Measurements from ENCODE around the gene G0S2.

The G0S2 gene, protein sequence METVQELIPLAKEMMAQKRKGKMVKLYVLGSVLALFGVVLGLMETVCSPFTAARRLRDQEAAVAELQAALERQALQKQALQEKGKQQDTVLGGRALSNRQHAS

DNA sequence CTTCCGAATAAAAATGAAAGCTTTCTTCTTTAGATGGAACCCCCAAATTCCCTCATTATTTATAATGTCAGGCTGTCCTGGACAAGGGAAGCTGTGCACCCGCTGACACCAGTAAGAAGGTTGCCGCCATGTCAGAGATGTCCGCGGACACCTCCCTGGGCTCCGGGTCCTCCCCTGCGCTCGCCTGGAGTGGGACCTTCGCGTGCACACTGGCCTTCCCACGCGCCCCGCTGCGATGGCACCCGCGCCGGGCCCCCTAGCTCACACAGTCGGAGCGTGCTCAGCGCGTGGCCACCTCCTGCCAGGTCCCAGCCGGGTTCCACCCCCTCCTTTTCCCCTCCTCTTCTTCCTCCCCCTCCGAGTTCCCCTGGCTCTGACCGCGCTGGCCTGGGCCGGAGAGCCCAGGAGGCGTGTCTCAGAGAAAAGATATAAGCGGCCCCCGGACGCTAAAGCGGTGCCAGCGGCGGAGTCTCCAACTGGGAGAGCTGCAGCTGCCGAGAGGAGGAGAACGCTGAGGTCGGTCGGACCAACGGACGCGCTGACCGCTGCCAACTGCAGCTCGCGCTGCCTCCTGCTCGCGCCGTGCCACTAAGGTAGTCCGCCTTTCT is at the start of gene G0S2:
Gene G0S2, plus strand, starts transcription at position 456 of the 608 bp plus-strand sequence. CDS start 273 bp downstream, outside the sequence.
- peak; percentile 61 for DNase-seq (ENCODE audit: low read depth, low spot score)

DNA sequence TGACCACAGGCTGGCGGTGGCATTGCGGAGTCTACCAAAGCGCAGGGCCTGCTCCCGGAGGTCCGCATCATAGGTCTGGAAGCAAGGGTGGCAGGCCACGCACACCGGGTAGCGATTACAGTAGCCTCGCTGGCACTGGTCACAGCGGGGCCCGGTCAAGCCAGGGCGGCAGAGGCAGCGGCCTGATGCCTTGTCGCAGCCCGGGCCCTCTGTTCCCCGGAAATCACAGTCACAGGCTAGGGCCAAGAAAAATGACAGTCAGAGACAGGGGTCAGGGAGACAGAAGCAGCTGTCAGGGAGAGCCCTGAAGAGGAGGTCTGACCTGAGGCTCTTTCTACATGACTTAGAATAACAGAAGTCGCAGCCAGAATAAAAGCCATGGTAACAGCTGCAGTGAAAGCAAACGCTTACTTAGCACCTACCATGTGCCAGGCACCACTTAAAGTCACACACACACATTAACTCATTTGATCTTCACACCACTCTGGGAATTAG is 49.4 kb upstream of the G0S2 start:
- no peak for DNase-seq (ENCODE audit: low read depth, low spot score)

DNA sequence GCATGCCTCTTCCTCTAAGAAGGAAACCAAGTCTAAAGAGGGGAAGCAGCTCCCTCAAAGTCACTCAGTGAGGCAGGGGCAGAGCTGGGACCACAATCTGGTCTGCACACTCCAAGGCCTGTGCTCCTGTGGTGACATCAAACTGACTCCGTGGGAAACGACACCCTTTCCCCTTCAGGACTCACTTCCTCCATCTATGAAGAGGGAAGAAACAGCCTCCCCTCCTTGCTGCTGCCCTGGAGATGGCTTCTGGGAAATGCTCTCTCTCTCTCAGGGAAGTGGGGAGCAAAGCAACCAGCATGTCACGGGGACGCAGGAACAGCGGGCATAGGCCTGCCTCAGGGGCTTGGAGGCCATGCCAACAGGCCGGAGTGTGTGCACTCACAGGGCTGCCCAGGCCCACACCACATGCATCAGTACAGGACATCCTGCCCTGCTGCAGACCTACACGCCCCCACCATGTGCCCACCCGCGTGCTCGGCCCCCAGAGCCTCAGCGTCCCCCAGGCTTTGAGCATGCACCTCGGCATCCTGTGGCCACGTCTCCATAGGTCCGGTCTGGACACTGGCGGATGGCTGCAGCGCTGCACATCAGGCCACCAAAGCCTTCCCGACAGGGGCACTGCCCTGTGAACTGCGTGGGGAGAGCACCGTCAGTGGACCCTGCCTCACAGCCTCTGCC is 48.7 kb upstream of the G0S2 start:
- DNase-seq (ENCODE audit: low read depth, low spot score): no peak

DNA sequence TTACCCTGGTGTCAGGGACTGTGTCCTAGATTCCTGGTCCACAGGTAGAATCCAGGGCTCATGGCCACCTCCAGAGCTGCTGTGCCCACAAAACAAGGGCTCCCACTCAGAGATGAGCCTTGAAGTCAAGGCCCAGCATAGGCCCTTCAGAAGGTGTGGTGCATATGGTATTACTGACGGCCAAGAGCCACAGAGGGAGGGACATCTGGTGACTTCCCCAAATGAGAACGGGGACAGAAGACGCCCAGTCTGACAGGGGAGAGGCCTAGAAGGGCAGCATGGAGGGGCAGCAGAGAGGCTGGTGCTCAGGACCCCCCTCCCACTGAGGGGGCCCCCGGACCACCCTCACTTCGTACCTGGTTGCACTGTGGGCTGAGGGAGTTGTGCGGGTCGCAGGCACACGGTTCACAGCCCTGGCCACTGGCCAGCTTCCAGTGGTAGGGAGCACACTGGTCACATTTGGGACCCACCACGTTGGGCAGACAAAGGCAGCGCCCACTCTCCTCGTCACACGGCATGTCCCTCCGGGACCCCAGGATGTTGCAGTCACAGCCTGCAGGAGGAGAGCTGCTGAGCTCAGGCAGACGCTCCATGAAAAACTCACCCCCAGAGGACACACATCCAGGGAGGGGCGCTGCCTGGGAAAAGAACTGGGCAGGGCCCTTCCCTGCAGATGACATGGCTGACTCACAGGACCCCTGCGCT is 48.0 kb upstream of the G0S2 start:
- DNase-seq (ENCODE audit: low read depth, low spot score): no peak

DNA sequence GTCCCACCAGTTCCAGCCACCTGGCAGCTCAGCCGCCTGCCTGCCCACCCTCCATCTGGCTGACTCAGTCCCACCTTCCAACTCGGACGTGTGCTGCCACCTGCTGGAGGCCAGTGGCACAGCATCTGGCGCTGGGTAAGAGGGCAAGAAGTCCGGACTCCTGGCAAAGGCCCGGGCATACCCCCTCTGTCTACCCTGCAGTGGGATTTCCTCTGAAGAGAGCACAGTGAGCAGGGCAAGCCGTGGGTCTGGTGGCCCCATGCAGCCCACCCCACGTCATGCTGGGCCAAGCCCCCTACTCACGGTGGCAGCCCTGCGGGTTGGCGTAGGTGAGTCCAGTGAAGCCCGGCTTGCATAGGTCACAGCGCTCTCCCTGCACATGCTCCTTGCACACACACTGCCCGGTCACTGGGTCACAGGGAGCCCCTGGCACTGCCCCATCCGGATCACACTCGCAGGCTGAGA is 47.4 kb upstream of the G0S2 start:
- peak; percentile 94 for DNase-seq (ENCODE audit: low read depth, low spot score)

DNA sequence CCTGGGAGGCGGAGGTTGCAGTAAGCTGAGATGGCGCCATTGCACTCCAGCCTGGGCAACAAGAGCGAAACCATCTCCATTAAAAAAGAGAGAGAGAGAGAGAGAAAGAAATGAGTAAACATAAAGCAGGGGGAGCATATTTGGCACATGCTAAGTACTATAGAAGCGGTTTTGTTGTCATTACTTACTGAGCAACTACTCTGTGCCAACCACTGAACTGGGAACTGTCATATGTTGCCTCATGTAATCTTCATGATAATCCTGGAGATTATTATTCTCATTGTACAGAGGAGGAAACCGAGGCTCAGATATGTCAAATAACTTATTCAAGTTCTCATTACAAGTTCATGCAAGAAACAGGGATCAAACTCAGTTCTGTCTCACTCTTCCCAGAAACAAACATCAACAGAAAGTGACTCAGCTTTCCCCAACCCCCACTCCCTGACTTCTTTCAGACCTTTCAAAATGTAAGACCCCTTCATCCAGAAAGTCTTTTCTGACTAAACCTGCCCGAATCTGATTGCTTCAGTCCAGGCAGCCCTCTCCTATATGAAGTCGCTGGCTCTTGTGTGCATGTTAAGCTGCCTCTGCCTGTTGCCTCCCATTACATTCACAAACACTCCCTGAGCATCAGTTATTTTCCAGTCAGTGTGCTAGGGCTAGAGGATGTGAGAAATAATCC is 46.5 kb upstream of the G0S2 start:
- DNase-seq (ENCODE audit: low read depth, low spot score): no peak

DNA sequence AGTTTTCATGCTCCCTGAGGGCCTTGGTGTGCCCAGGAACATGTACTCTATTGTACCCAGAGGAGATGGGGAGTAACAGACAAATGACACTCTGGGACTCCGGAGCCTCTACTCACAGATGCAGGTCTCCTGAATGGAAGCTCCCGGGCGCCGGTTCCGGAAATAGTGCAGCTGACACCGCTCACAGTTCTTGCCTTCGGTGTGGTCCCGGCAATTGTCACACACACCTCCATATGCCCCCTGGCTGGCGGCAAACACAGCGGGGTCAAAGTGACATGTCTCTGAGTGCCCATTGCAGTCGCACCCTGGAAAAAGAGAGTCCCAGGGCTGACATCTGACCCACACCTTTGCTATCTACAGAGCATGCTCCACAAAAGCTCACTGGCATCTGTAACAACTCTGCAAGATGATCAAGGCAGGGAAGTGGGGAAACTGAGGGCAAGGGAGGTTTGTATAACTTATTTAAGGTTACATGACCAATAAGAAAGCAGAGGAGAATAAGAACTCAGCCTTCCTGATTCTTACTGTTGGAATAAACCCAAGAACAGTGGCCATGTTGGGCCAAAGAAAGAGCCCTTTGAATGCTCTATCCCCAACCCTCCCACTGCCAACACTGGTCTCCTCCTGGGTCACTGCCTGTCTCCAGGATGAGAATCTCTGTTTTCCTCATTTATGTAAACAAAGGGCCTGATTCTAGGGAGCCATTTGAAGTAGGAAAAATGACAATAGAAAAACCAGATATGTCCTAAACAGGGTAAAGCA is 45.4 kb upstream of the G0S2 start:
- DNase-seq (ENCODE audit: low read depth, low spot score): no peak

DNA sequence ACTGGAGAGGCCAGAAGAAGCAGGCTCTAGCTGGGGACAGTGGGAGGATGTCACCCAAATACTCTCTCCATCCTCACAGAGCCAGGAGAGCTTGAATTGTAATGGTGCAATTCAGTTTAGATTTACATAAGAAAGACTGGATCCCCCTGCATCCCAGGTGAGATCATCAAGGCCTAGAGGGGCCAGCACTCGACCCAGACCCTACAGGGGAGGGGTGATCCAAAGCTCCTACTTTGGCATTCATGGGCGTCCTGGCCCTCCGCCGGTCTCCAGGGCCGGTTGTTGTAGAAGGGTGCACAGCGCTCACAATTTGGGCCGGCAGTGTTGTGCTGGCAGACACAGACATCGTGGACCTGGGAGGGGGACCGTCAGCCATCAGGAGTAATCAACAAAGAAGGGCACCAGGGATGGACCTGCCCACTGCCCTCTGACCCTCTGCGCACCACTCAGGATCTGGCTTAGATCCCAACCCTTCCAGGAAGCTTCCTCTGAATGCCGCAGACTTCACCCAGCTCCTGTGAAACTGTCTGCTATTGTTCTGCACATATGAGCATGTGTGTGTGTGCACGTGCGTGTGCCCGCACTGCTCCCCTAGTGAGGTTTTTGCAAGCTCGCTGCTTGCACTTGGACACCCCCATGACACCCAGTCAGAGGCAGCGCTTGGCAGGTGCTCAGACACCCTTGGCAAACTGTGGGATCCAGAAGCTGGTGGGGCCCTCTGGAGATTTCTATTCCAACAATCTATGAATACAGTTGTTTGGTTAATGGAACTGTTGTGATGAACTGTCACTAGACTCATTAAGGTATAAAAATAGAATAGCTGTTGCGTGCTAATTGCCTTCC is 44.6 kb upstream of the G0S2 start:
- DNase-seq (ENCODE audit: low read depth, low spot score): no peak

DNA sequence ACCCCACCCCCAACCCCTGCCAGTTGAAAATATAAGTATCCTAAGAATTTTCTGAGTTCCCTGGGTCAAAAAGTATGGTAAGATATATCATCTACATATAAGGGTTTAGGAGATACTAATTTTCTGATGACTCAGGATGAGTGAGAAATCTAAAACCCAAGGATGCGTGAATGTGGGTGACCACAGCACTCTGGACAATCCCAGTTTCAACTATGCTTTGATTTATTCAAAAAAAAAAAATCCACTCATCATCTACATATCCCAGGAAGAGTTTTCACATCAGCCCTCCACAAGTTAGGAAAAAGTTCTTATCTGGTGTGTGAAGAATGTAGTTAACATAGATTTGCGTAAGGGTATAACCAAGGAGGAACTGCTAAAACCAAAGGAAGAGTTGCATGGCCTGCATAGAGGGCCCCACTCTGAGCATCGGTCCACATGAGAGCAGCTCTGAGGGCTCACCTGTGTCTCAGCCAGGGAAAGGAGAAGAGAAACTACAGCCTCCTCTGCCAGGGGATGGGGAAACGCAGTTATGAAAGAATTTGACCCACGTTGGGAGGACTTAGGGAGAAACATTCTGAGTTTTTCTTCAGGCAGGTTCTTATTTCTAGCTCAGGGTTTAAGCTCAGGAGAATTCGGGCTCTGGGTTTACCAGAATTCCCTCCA is 41.7 kb upstream of the G0S2 start:
- no peak for DNase-seq (ENCODE audit: low read depth, low spot score)

DNA sequence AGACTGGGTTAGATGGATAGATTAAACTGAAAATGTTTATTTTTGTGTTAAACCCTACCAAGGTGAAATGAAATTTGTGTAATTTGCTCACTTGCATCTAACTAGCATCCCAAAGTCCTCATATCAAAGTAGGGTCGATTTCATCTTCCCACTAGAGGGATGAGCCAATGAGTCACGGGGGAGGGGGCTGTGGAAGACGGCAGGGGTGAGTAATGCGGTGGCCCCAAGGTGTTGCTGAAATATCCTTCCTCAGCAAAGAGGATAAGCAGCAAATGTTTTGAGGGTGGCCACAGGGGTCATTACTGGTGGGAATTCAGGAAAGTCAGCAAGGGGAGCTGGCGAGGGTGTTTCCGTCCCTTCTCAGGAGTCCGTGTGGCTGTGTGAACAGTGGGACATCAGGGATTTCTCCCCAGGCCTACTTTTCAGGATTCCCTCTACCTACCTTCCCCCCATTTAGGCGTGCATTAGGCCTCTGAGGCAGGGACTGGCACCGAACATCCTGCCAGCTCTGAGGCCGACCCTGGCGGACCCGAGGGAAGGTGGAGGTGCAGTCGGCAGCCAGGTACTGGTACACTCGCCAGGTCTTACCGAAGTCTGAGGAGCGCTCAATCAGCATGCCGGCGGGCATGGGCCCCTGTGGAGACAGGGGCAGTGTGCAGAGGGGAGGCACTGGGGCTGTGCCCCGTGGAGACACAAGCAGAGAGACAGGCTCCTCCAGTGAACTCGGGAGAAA is 41.0 kb upstream of the G0S2 start:
- DNase-seq (ENCODE audit: low read depth, low spot score): no peak

DNA sequence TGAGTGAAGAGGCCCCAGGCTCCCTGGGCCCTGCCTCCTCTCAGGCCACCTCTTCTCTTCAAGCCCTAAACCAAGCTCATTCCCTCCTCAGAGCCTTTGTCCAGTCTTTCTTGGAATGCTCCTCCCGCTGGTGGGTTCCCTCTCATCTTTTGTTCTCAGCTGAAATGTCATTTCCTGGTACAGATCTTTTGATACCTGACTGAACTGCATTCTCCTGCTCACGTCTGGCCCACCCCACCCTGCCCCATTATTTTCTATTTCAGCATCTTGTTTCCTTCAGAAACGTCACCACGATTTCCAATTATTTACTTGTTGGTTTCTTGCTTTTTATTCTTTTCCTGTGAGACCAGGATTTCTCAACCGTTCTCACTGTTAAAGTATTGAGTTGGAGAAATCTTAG is 39.4 kb upstream of the G0S2 start:
- no peak for DNase-seq (ENCODE audit: low read depth, low spot score)

DNA sequence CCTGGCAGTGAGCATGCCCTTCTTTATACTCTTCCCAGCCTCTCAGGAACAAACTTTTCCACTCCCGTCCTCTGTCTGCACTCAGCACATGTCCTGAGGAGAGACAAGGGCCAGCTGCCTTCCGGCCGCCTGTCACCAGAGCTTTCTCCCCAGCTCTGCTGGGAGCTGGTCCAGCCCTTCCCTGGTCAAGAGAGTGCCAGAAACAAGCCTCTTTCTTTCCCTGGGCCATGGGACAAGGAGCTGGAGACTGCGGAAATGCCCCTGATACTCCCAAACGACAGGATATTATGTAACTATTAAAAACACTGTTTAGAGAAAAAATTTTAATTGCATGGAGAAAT is 33.4 kb upstream of the G0S2 start:
- DNase-seq (ENCODE audit: low read depth, low spot score): no peak

DNA sequence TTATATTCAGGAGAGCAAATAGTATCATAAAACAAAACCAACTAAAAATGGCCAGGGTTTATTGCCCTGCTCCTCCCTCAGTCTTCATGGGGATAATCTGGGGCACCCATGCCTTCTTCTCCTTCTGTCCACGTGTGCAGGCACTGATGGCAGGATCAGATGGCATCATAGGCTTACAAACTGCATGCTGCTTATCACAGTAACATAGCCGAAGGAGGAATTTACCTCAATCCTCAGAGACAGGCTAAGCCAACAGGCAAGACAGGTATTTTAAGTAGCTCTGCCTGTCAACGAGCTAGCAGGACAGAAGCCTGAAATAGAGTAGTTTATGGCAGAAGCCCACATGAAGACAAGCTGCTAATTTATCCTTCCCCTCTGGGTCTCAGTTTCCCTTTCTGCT is 32.4 kb upstream of the G0S2 start:
- no peak for DNase-seq (ENCODE audit: low read depth, low spot score)

DNA sequence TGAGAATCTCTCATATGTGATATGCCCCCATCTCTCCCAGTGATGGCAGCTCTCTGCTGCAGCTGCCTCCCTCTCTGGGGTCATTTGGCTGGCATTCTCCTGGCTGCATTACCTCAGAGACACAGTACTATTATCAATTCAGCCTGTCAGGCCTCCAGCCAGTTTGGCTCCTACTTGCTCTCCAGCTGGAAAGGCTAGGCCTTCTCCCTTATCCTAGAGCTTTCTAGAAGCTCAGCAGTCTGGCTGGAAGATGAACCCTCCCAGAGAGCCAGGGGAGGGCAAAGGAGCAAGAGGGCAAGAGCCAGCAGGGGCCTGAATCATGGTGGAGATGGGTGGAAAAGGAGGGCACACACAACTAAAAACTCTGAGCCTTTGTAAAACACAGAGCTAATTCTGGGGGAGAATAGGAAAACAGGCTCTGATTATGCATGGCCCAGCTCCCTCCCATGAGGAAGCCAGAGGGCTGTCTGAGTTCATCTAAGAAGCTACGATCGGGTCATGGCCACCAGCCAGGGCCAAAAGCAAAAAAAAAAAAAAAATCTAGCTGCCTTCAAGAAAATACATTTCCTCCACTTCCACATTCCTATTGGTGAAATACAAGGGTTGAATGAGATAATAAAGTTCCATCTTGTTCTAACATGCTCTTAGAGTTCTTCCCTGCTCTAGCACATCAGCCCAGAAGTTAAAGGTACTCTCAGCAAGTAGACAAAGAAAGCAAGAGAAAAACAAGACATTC is 31.8 kb upstream of the G0S2 start:
- DNase-seq (ENCODE audit: low read depth, low spot score): no peak

DNA sequence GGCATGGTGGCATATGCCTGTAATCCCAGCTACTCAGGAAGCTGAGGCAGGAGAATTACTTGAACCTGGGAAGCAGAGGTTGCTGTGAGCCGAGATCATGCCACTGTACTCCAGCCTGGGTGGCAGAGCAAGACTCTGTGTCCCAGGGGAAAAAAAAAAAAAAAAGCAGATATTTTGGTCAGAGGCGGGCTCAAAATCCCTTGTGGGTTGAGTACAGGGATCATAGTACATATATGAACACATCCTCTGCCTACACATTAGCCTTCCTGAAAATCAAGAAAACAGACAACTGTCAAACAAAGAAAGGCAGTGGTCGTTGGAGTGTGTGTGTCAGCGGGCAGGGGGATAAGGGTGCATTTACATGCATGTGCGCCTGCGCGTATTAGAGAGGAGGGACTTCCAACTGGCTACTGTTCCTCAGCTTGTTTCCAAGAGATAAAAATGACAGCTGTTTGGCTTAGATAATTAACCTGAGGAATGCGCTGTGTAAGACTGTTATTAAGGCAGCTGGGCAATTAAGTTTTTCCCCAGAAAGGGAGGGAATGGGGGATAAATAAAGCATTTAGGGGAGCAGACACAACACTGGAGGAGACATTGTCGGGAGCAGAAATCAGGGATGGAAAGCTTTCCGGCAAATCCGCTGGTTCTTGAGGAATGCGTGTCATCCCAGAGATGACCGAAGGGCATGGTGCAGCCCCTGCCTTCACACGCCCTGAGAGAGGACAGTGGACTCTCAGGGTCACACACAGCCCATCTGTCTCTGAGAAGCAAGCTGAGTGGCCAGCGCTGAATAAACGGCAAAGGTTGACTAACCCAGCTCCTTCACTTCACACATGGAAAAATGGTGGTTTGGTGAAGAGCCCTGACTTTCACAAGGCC is 29.4 kb upstream of the G0S2 start:
- no peak for DNase-seq (ENCODE audit: low read depth, low spot score)

DNA sequence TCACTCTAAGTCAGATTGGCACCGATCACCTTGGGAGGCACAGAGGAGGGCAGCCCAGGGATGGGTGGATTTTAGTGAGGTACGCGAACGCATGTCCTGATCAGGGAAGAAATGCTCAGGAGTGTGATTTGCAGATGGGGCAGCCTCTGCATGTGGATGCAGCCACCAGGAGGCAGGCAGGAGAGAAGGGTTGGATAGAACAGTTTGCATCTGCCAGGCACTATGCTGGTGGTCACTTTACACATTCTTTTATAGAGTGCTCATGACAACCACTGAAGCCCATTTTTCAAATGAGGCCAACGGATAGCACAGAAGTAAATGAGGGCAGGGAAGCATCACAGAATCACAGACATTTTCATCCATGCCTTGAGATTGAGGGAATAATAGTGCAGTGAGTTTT is 28.7 kb upstream of the G0S2 start:
- no peak for DNase-seq (ENCODE audit: low read depth, low spot score)

DNA sequence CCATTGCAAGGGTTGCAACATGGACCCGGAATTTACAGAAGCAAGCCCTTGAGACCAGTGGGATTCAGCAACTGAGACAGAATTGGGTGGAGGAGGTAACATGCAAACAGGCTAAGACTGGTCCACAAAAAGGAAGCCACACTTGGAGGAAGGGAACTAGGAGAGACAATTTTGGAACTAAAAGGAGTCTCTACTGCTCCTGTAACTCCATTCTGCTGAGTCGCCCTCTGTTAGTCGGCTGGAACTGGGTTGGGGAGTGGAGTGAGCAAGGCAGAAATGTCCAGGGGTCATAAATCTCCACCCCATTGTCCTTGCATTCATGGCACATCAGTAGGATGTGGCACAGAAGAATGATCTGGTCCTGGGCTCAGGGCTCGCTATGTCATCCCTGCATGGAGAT is 28.1 kb upstream of the G0S2 start:
- no peak for DNase-seq (ENCODE audit: low read depth, low spot score)
